K562 treated with DMSO at 1 percent for 4 hours (cell line): ENCODE data around the gene PODXL2. TPM values are rescaled to one million over a fixed set of nuclear protein-coding genes. Genes with fewer than 3 reads are reported as not detected.

ENCODE experiments used
- total RNA-seq: library from RNA; unstranded; fragments of 300-600 nt; gene quantifications from 2 replicates; pipeline ENCODE4 v1.2.3, GENCODE V29; 2022; ENCODE audit not compliant: insufficient read depth

PODXL2 gene
- 15.8 and 20.4 TPM in 2 replicates for total RNA-seq

DNA sequence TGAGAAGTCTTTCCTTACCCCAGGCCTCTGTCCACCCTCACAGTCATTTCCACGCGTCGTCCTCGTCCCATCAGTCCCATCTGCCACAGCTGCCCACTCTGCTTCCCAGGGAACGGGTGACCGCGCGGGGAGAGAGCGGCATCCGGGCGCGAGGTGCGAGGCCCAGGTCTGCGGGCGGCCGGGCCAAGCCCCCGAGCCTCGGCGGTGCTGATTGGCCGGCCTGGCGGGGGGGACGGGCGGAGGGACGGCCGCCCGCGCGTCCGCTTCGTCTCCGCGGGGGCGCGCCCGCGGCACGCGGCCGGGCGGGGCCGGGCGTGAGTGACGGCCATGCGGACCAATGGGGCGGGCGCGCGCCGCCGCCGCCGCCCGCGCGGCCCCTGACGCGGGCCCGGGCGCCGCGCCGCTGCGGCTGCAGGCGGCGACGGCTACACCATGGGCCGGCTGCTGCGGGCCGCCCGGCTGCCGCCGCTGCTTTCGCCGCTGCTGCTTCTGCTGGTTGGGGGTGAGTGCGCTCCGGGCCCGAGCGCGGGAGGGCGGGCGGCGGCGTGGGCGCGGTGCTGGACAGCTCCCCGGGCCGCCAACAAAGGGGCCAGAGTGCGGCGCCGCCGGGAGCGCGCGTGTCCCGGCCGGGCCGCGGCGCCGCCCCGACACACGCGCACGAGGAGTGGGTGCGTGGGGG, at the start of gene PODXL2:
PODXL2 (plus strand) TSS at position 398 of the 679 bp plus-strand sequence; CDS start at position 433, 35 bp downstream.

DNA sequence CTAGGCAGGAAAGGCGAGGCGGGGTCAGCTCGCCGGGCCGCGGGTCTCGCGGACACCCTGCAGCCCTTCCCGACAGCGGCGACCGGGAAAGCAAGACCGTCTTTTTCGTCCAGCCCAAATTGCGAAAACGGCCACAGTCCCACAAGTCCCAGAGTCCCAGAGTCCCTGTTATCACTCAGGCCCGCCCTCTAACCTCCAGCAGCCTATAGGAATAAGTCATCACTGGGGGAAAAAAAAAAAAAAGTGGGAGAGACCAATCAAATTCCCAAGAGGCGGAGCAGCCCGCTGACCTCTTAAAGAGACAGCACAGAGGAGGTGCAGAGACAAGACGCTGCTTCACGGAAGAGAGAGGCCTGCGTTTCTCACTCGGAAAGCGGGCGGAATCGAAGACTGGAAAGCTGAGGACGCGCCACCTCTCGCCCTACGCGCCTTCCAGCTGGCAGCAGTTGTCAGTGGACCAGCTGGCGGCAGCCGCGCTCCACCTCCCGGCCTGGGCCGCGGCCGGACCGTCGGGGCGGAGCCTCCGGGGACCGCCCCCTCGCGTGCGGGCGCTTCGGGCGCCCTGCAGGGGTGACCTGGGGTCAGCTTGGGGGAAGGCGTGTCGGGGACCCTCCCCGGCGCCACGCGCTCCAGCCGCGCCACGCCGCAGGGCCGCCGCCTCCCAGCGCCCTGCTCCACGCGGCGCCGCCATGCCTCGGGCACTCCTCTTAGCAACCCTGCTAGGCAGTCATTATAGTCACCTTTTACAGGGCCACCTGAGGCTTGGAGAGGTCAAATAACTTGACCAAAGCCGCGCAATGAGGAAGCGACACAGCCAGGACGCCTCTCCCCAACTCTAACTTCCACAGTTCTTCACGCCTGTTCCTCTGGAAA, 38.2 kb upstream of the PODXL2 start, which contains the start of gene TPRA1:
TPRA1 (minus strand) TSS at position 141 of the 873 bp plus-strand sequence. CDS start 10,587 bp downstream, outside the sequence.

DNA sequence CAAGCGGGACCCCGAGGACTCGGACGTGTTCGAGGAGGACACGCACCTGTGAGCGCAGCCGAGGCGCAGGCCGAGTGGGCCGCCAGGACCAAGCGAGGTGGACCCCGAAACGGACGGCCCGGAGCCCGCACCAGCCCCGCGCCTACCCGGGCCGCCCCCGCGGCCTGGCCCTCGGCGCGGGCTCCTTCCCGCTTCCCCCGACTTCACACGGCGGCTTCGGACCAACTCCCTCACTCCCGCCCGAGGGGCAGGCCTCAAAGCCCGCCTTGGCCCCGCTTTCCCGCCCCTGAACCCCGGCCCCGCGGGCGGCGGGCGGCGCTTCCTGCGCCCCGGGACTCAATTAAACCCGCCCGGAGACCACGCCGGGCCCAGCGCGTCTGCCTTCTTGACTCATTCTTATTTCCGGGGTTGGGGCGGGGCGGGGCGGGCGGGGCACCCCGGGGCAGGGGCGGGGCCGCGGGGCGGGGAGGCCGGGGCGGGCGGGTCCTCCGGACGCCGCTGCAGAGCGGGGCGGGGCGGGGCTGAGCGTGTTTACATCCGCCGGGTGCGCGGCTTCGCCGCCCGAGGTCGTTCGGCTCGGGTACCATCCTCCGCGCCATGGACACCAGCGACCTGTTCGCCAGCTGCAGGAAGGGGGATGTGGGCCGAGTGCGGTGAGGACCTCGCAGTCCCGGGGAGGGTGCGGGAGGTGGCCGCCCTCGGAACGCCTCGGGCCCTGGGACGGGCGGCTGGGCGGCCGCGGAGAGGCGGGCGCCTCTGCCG, 43.6 kb downstream of the PODXL2 start, which contains the start of gene ABTB1:
ABTB1 (plus strand) TSS at position 524 of the 762 bp plus-strand sequence; CDS start at position 598, 74 bp downstream.

Other genes with a start within 250 kb of the PODXL2 start
- 30.1 and 33.1 TPM in 2 replicates for gene TPRA1, start 38.5 kb upstream of the PODXL2 start, total RNA-seq
- 97.9 and 113 TPM in 2 replicates for gene MCM2, start 30.8 kb upstream of the PODXL2 start, total RNA-seq
- 3.0 and 4.3 TPM in 2 replicates for gene ABTB1, start 43.8 kb downstream of the PODXL2 start, total RNA-seq
- not detected in 2 replicates for gene MGLL, start 193.3 kb downstream of the PODXL2 start, total RNA-seq